Measurements from ENCODE around the gene LRRFIP1. TPM values are rescaled to one million over a fixed set of nuclear protein-coding genes. Genes with fewer than 3 reads are reported as not detected.

Gene LRRFIP1
- total and polyA plus RNA-seq, 2 of the 13 experiments (the other 11 are each of a cell fraction or from before 2014, with no cell fraction given), result 15.9 to 40.5 TPM

- POLR2A ChIA-PET, result interaction anchor here (0.9 to 1.6 kb wide), 2 partner anchors 8 to 12 kb away, joined by 3 to 5 read pairs; no protein-coding TSS in a partner anchor
- Histone ChIP-seq H2AFZ (ENCODE audit: low read length) (no peak overlapping the region), H3K36me3 (replicated peaks in 1 of 2; ENCODE audit: control insufficient read depth in 1 of 2, insufficient read depth in 2 of 2, low read length in 2 of 2) (no peaks in the 10 kb centered on the region), H3K27me3 (ENCODE audit: control insufficient read depth in 1 of 2, insufficient read depth in 2 of 2, low read length in 2 of 2) (no peaks in the 10 kb centered on the region; a peak in 1 of 5 replicates), H4K20me1 (ENCODE audit: insufficient read depth, low read length) (no peaks in the 10 kb centered on the region), H3K4me2 (ENCODE audit: low read depth, low read length) (peak overlapping the region; percentile 64; the same call in 1 of the 2 replicates), H3K9ac (ENCODE audit: insufficient read depth, low read depth, low read length) (no peak overlapping the region; the same call in 1 of the 2 replicates), H3K27ac (ENCODE audit: extremely low read length, insufficient read depth, low read length) (peak overlapping the region; percentile 72), H3K79me2 (ENCODE audit: insufficient read depth, low read length) (peaks cover 14% of the 10 kb centered on the region), H3K9me3 (ENCODE audit: low read length) (no peaks in the 10 kb centered on the region), H3K4me3 (replicated peaks in 1 of 3; ENCODE audit: insufficient read depth in 1 of 3, low read depth in 2 of 3, low read length in 3 of 3) (no peak overlapping the region), H3K4me1 (ENCODE audit: insufficient read depth, low read length) (peaks cover 96% of the 10 kb centered on the region)
- FAIRE-seq (no peak), DNase-seq (ENCODE audit: low spot score) (no peak), ATAC-seq (no peak)
- intact Hi-C loops (cut with micrococcal nuclease; ENCODE audit: unreplicated experiment), result no loop called here
- CTCF ChIA-PET (ENCODE audit: low intra/inter-chr PET ratio, low total read pairs), result no interaction called here
- 86% methylated on average over 17 of the region's 17 CpGs for WGBS (ENCODE audit: low lambda C conversion rate)
- in situ Hi-C loops (cut with HindIII; ENCODE audit: extremely low pct_ligation_motif_present, low pct_unique_long_range_greater_than_20kb), result no loop called here
- no TSS peak for BruUV-seq (replicated peaks)
- TF ChIP-seq GABPB1 (CRISPR knock-in tag; IDR thresholded peaks at IDR 0.05), result peak; percentile 25; the same call in 1 of the 2 replicates
- TF ChIP-seq HNRNPL (IDR thresholded peaks at IDR 0.05; ENCODE audit: low read depth, low read length), result peak; percentile 87
- 0 out of 2 replicates have a peak, but pooled peaks have one; percentile 38 for TF ChIP-seq ZNF724P (CRISPR knock-in tag; IDR thresholded peaks at IDR 0.05; ENCODE audit: borderline replicate concordance)
- TF ChIP-seq ZBTB2 (CRISPR knock-in tag; IDR thresholded peaks at IDR 0.05; ENCODE audit: low read depth), result 0 out of 2 replicates have a peak, but pooled peaks have one; percentile 16
- 0 out of 2 replicates have a peak, but pooled peaks have one; percentile 37 for TF ChIP-seq MTA1 (CRISPR knock-in tag; IDR thresholded peaks at IDR 0.05; ENCODE audit: borderline replicate concordance)
- 0 out of 2 replicates have a peak, but pooled peaks have one; percentile 23 for TF ChIP-seq DPF2 (CRISPR knock-in tag; IDR thresholded peaks at IDR 0.05; ENCODE audit: borderline replicate concordance, low read depth)
- TF ChIP-seq HNF1B (CRISPR knock-in tag; IDR thresholded peaks at IDR 0.05), result 0 out of 2 replicates have a peak, but pooled peaks have one; percentile 14
- 0 out of 2 replicates have a peak, but pooled peaks have one; percentile 31 for TF ChIP-seq HIC2 (CRISPR knock-in tag; IDR thresholded peaks at IDR 0.05; ENCODE audit: low read depth)
- TF ChIP-seq HNF4A (CRISPR knock-in tag; IDR thresholded peaks at IDR 0.05), result 0 out of 2 replicates have a peak, but pooled peaks have one; percentile 15
- 0 out of 2 replicates have a peak, but pooled peaks have one; percentile 32 for TF ChIP-seq NFKB2 (CRISPR knock-in tag; IDR thresholded peaks at IDR 0.05; ENCODE audit: borderline replicate concordance)
- 0 out of 2 replicates have a peak, but pooled peaks have one; percentile 35 for TF ChIP-seq MYC (CRISPR knock-in tag; IDR thresholded peaks at IDR 0.05; ENCODE audit: borderline replicate concordance)
- TF ChIP-seq ZNF615 (CRISPR knock-in tag; IDR thresholded peaks at IDR 0.05; ENCODE audit: borderline replicate concordance), result no peak
- peak; percentile 28; the same call in 1 of the 2 replicates for TF ChIP-seq ZNF501 (CRISPR knock-in tag; IDR thresholded peaks at IDR 0.05)
- peak; percentile 69 for TF ChIP-seq ZBTB38 (CRISPR knock-in tag; IDR thresholded peaks at IDR 0.05)
- TF ChIP-seq ZNF460 (CRISPR knock-in tag; IDR thresholded peaks at IDR 0.05; ENCODE audit: borderline replicate concordance), result no peak
- TF ChIP-seq E2F2 (CRISPR knock-in tag; IDR thresholded peaks at IDR 0.05; ENCODE audit: borderline replicate concordance), result 0 out of 2 replicates have a peak, but pooled peaks have one; percentile 50
Measured at GRCh38 chr2:237593596-237594320, 33.6 kb upstream of the LRRFIP1 start.

Data from HepG2 (cell line).